HCT116 (cell line): ENCODE data around the gene TM9SF2. TPM values are rescaled to one million over a fixed set of nuclear protein-coding genes. Genes with fewer than 3 reads are reported as not detected.

Experiments
- ATAC-seq: fragments of 200-7000 bp; cut with Tn5 transposase; 2 replicates; pipeline ENCODE4 v1.9.1; 2020; ENCODE audit warnings: mild to moderate bottlenecking, moderate library complexity
- BruUV-seq: library from RNA; stranded (reverse); fragments of 400-500 nt; replicated peaks from 2 replicates; lab custom pipeline; 2021; lab: Mats Ljungman, UMichigan
- CTCF ChIA-PET: fragments of 300-600 bp; sonication (Branson Sonifier 250); formaldehyde crosslinking; loops from one replicate; lab custom pipeline; 2021; ENCODE audit warnings: antibody characterized with exemption; lab: Charles Lee
- POLR2A ChIA-PET: fragments of 300-600, 350-600 bp; sonication (Branson Sonifier 250); formaldehyde crosslinking; loops from one replicate; lab custom pipeline; 2021; ENCODE audit warnings: antibody characterized with exemption; lab: Charles Lee
- RAD21 ChIA-PET, 2 experiments: fragments of 300-600 bp; sonication (Branson Sonifier 250); formaldehyde crosslinking; loops; one replicate each; lab custom pipeline; 2023; ENCODE audit warnings: low total read pairs in 2 of 2; ENCODE audit not compliant: uncharacterized antibody in 2 of 2, unreplicated experiment in 2 of 2, low non-redundant PET in 1 of 2; lab: Charles Lee
- DNase-seq: peaks from one replicate; pipeline ENCODE4 v3.0.0-alpha.2; 2010; ENCODE audit warnings: low read depth, low spot score
- H2AFZ ChIP-seq: fragments of 200-600 bp; shearing (Covaris generic), sonication (generic); 2 replicates; pipeline ENCODE4 v1.6.1; 2017; ENCODE audit warnings: low read depth, mixed run types, mixed read lengths, antibody characterized with exemption, low read length; ENCODE audit not compliant: poor library complexity, severe bottlenecking
- H3K27ac ChIP-seq: 2 replicates; pipeline ENCODE4 v1.5.1; 2012; ENCODE audit warnings: low read depth, low read length
- H3K27me3 ChIP-seq: fragments of 200-600 bp; sonication (generic); 2 replicates; pipeline ENCODE4 v1.6.1; 2016; ENCODE audit warnings: mixed run types, low read length, mixed read lengths; ENCODE audit not compliant: insufficient read depth
- H3K36me3 ChIP-seq, 2 experiments: fragments of 200-500 bp in 1 of 2; fragments of 200-600 bp in 1 of 2; sonication (Bioruptor generic) in 1 of 2; sonication (generic) in 1 of 2; 2 replicates each; pipeline versions ENCODE4 v1.5.1 to v1.6.1; 2014 to 2016; ENCODE audit warnings: low read length in 2 of 2, inconsistent platforms in 1 of 2, mixed read lengths in 1 of 2, mixed run types in 1 of 2; ENCODE audit not compliant: insufficient read depth in 2 of 2, control insufficient read depth in 1 of 2
- H3K4me1 ChIP-seq, 2 experiments: fragments of 200-600 bp in 1 of 2; sonication (generic) in 1 of 2; 2 replicates each; pipeline versions ENCODE4 v1.5.1 to v1.6.1; 2012 to 2017; ENCODE audit warnings: low read length in 2 of 2, inconsistent platforms in 1 of 2, mild to moderate bottlenecking in 1 of 2, mixed read lengths in 1 of 2, mixed run types in 1 of 2, moderate library complexity in 1 of 2; ENCODE audit not compliant: insufficient read depth in 2 of 2, control insufficient read depth in 1 of 2
- H3K4me2 ChIP-seq: fragments of 200-600 bp; sonication (generic); 2 replicates; pipeline ENCODE4 v1.6.1; 2017; ENCODE audit warnings: mixed run types, low read length, mixed read lengths
- H3K4me3 ChIP-seq, 2 experiments: fragments of 200-600 bp in 1 of 2; sonication (generic) in 1 of 2; replicated peaks in 1 of 2; 2 replicates each; pipeline ENCODE4 v1.5.1; 2011 to 2016; ENCODE audit warnings: low read length in 2 of 2, control low read depth in 1 of 2, low read depth in 1 of 2, mild to moderate bottlenecking in 1 of 2, mixed read lengths in 1 of 2, mixed run types in 1 of 2
- H3K79me2 ChIP-seq: fragments of 200-600 bp; sonication (generic); 2 replicates; pipeline ENCODE4 v1.6.1; 2017; ENCODE audit warnings: mild to moderate bottlenecking, mixed run types, low read length, moderate library complexity, mixed read lengths; ENCODE audit not compliant: insufficient read depth
- H3K9ac ChIP-seq: fragments of 200-600 bp; sonication (generic); 2 replicates; pipeline ENCODE4 v1.6.1; 2016; ENCODE audit warnings: low read length, mixed read lengths
- H3K9me2 ChIP-seq: fragments of 200-600 bp; sonication (generic), shearing (Covaris generic); 2 replicates; pipeline ENCODE4 v1.6.1; 2017; ENCODE audit warnings: mixed run types, mild to moderate bottlenecking, moderate library complexity; ENCODE audit not compliant: insufficient read depth
- H3K9me3 ChIP-seq, 2 experiments: fragments of 200-500 bp in 1 of 2; fragments of 200-600 bp in 1 of 2; sonication (Bioruptor generic) in 1 of 2; sonication (generic) in 1 of 2; 2 replicates each; pipeline ENCODE4 v1.6.1; 2014 to 2017; ENCODE audit warnings: low read length in 2 of 2, mixed read lengths in 2 of 2, inconsistent platforms in 1 of 2, low read depth in 1 of 2, mild to moderate bottlenecking in 1 of 2, mixed run types in 1 of 2, moderate library complexity in 1 of 2; ENCODE audit not compliant: control insufficient read depth in 1 of 2, insufficient read depth in 1 of 2
- H4K20me1 ChIP-seq: fragments of 200-600 bp; sonication (generic), shearing (Covaris generic); 2 replicates; pipeline ENCODE4 v1.6.1; 2017; ENCODE audit warnings: mixed run types, mild to moderate bottlenecking, moderate library complexity; ENCODE audit not compliant: insufficient read depth
- CBX3 ChIP-seq: IDR thresholded peaks from 2 replicates; pipeline ENCODE4 v1.6.1; 2012; ENCODE audit warnings: low read depth
- CEBPB ChIP-seq: IDR thresholded peaks from 2 replicates; pipeline ENCODE4 v1.6.1; 2012; ENCODE audit warnings: low read depth
- FOSL1 ChIP-seq: IDR thresholded peaks from 2 replicates; pipeline ENCODE4 v1.6.1; 2012; ENCODE audit warnings: low read depth
- POLR2A ChIP-seq: IDR thresholded peaks from 2 replicates; pipeline ENCODE4 v1.7.0; 2011; ENCODE audit warnings: borderline replicate concordance; ENCODE audit not compliant: insufficient read depth, insufficient read length; ENCODE audit errors: extremely low read depth
- POLR2AphosphoS5 ChIP-seq: IDR thresholded peaks from 2 replicates; pipeline ENCODE4 v1.6.1; 2011; ENCODE audit warnings: mild to moderate bottlenecking, low read depth, low read length, moderate library complexity
- SP1 ChIP-seq: IDR thresholded peaks from 2 replicates; pipeline ENCODE4 v1.6.1; 2012; ENCODE audit warnings: low read depth
- TCF7L2 ChIP-seq: IDR thresholded peaks from 2 replicates; pipeline ENCODE4 v1.7.0; 2011; ENCODE audit warnings: borderline replicate concordance, inconsistent platforms; ENCODE audit not compliant: insufficient read depth, insufficient read length; ENCODE audit errors: extremely low read depth
- YY1 ChIP-seq: IDR thresholded peaks from 2 replicates; pipeline ENCODE4 v1.6.1; 2011; ENCODE audit warnings: low read length, low read depth, moderate library complexity, mild to moderate bottlenecking; ENCODE audit not compliant: insufficient replicate concordance; ENCODE audit errors: extremely low read depth
- ZFX ChIP-seq: fragments of 450-650 bp; IDR thresholded peaks from 2 replicates; pipeline ENCODE4 v1.6.1; 2017
- intact Hi-C: fragments of 100-400 bp; cut with micrococcal nuclease; formaldehyde crosslinking; loops from 2 replicates; pipeline ENCODE4 v1.10.0; 2022
- total RNA-seq: library from RNA; stranded (reverse); gene quantifications from one replicate; pipeline ENCODE4 v1.2.1, GENCODE V29; 2021; ENCODE audit not compliant: unreplicated experiment
- TF ChIP-seq, protein P1 (sequence below), 3 experiments: fragments of 200-600 bp in 1 of 3; sonication (generic) in 1 of 3; IDR thresholded peaks in 2 of 3; conservative IDR thresholded peaks in 1 of 3; 2 replicates each; pipeline ENCODE4 v1.5.1; 2012 to 2017; ENCODE audit warnings: low read depth in 2 of 3, low read length in 2 of 3, antibody characterized with exemption in 1 of 3, borderline replicate concordance in 1 of 3, control low read depth in 1 of 3, mild to moderate bottlenecking in 1 of 3, mixed read lengths in 1 of 3, mixed run types in 1 of 3, moderate library complexity in 1 of 3; ENCODE audit not compliant: insufficient read depth in 1 of 3
- TF ChIP-seq, protein P2 (sequence below): IDR thresholded peaks from 2 replicates; pipeline ENCODE4 v1.6.1; 2012; ENCODE audit warnings: low read depth

The TM9SF2 gene
- total RNA-seq, 1 experiment from 2014 or later: 77.8 TPM

DNA sequence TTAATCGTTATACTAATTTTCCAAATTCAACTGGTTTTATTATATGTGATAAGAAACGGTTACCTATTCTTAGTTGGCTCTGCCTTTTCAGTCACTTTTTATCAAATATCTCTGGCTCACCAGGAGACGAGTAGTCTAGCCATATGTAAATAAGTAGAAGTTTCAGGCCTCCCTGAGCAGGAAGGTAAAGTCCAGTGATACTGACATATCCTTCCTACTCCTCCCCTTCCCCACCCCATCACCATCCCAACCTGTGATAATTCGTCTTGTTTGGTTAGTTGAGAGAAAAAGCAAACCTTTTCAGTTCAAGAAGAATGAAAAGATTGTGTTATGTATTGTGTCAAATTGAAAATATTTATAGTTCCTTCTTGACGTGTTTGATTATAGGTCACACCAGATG lies 53.9 kb downstream of the TM9SF2 start:
- Histone ChIP-seq H3K36me3 (peaks cover 14 to 22% of the 10 kb centered on the region in 2 experiments; a peak in 2 of 4 replicates), H3K9me2 (no peaks in the 10 kb centered on the region)
- CTCF ChIA-PET: no interaction called here
- TF ChIP-seq CBX3: no peak
- TF ChIP-seq CEBPB: no peak
- no peak for TF ChIP-seq POLR2A
- no peak for TF ChIP-seq YY1
- no peak for TF ChIP-seq SP1
- TF ChIP-seq, protein P1, sequence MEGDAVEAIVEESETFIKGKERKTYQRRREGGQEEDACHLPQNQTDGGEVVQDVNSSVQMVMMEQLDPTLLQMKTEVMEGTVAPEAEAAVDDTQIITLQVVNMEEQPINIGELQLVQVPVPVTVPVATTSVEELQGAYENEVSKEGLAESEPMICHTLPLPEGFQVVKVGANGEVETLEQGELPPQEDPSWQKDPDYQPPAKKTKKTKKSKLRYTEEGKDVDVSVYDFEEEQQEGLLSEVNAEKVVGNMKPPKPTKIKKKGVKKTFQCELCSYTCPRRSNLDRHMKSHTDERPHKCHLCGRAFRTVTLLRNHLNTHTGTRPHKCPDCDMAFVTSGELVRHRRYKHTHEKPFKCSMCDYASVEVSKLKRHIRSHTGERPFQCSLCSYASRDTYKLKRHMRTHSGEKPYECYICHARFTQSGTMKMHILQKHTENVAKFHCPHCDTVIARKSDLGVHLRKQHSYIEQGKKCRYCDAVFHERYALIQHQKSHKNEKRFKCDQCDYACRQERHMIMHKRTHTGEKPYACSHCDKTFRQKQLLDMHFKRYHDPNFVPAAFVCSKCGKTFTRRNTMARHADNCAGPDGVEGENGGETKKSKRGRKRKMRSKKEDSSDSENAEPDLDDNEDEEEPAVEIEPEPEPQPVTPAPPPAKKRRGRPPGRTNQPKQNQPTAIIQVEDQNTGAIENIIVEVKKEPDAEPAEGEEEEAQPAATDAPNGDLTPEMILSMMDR (IDR thresholded peaks at IDR 0.05 in 2 of 3, conservative IDR thresholded peaks at IDR 0.05 in 1 of 3; ENCODE audit: borderline replicate concordance in 1 of 3, insufficient read depth in 1 of 3, low read depth in 2 of 3, low read length in 2 of 3): no peak
- TF ChIP-seq, all 23 proteins: peak for 0
- Histone ChIP-seq H4K20me1 (no peaks in the 10 kb centered on the region), H3K9ac (no peak overlapping the region), H3K4me3 (no peak overlapping the region), H3K4me1 (no peaks in the 10 kb centered on the region), H3K27me3 (no peaks in the 10 kb centered on the region), H3K27ac (no peak overlapping the region), H3K79me2 (no peaks in the 10 kb centered on the region), H3K9me3 (no peaks in the 10 kb centered on the region), H2AFZ (no peak overlapping the region), H3K4me2 (no peak overlapping the region)
- no TSS peak for BruUV-seq
- POLR2A ChIA-PET: no interaction called here
- DNase-seq: no peak
- intact Hi-C loops: no loop called here
- RAD21 ChIA-PET: no interaction called here
- ATAC-seq: no peak

DNA sequence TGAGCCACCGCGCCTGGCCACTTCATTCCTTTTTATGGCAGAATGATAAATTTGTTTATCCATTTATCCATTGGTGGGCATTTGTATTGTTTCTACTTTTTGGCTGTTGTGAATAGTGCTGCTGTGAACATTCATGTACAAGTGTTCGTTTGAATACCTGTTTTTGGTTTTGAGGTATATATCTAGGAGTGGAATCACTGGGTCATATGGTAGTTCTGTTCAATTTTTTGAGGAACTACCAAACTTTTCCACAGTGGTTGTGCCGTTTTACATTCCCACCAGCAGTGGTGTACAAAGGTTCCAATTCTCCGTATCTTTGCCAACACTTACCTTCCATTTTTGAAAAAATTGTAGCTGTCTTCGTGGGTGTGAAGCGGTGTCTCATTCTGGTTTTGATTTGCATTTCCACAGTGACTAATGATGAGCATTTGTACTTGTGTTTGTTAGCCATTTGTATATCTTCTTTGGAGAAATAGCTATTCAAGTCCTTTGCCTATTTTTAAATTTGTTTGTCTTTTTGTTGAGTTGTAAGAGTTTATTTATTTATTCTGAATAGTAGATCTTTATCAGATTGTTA lies 55.7 kb downstream of the TM9SF2 start:
- CTCF ChIA-PET: no interaction called here
- no peak overlapping the region for H3K4me2 ChIP-seq

More for the DNA sequence above, 55.7 kb downstream of the TM9SF2 start:
- Histone ChIP-seq H3K4me3 (no peak overlapping the region), H3K4me1 (no peaks in the 10 kb centered on the region), H3K27me3 (no peaks in the 10 kb centered on the region), H3K27ac (no peak overlapping the region), H3K9ac (no peak overlapping the region), H3K9me2 (no peaks in the 10 kb centered on the region), H3K79me2 (no peaks in the 10 kb centered on the region), H3K9me3 (no peaks in the 10 kb centered on the region), H4K20me1 (no peaks in the 10 kb centered on the region), H2AFZ (no peak overlapping the region), H3K36me3 (peaks cover 13% of the 10 kb centered on the region in 2 experiments; a peak in 2 of 4 replicates)
- intact Hi-C loops: no loop called here
- TF ChIP-seq SP1 (no peak), POLR2A (no peak), TCF7L2 (no peak), POLR2AphosphoS5 (no peak), FOSL1 (no peak), ZFX (no peak)
- TF ChIP-seq, protein P2, sequence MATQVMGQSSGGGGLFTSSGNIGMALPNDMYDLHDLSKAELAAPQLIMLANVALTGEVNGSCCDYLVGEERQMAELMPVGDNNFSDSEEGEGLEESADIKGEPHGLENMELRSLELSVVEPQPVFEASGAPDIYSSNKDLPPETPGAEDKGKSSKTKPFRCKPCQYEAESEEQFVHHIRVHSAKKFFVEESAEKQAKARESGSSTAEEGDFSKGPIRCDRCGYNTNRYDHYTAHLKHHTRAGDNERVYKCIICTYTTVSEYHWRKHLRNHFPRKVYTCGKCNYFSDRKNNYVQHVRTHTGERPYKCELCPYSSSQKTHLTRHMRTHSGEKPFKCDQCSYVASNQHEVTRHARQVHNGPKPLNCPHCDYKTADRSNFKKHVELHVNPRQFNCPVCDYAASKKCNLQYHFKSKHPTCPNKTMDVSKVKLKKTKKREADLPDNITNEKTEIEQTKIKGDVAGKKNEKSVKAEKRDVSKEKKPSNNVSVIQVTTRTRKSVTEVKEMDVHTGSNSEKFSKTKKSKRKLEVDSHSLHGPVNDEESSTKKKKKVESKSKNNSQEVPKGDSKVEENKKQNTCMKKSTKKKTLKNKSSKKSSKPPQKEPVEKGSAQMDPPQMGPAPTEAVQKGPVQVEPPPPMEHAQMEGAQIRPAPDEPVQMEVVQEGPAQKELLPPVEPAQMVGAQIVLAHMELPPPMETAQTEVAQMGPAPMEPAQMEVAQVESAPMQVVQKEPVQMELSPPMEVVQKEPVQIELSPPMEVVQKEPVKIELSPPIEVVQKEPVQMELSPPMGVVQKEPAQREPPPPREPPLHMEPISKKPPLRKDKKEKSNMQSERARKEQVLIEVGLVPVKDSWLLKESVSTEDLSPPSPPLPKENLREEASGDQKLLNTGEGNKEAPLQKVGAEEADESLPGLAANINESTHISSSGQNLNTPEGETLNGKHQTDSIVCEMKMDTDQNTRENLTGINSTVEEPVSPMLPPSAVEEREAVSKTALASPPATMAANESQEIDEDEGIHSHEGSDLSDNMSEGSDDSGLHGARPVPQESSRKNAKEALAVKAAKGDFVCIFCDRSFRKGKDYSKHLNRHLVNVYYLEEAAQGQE: no peak
- TF ChIP-seq, protein P1 (IDR thresholded peaks at IDR 0.05 in 2 of 3, conservative IDR thresholded peaks at IDR 0.05 in 1 of 3; ENCODE audit: borderline replicate concordance in 1 of 3, insufficient read depth in 1 of 3, low read depth in 2 of 3, low read length in 2 of 3): no peak
- DNase-seq: no peak
- BruUV-seq: no TSS peak
- ChIA-PET RAD21 (no interaction called here), POLR2A (no interaction called here)
- no peak for ATAC-seq
